Measurements from ENCODE around the gene ABCA1. TPM values are rescaled to one million over a fixed set of nuclear protein-coding genes. Genes with fewer than 3 reads are reported as not detected.

Gene ABCA1
- total and polyA plus RNA-seq, 2 of the 4 experiments (the other 2 are of a cell fraction): 5.8 to 52.2 TPM

DNA sequence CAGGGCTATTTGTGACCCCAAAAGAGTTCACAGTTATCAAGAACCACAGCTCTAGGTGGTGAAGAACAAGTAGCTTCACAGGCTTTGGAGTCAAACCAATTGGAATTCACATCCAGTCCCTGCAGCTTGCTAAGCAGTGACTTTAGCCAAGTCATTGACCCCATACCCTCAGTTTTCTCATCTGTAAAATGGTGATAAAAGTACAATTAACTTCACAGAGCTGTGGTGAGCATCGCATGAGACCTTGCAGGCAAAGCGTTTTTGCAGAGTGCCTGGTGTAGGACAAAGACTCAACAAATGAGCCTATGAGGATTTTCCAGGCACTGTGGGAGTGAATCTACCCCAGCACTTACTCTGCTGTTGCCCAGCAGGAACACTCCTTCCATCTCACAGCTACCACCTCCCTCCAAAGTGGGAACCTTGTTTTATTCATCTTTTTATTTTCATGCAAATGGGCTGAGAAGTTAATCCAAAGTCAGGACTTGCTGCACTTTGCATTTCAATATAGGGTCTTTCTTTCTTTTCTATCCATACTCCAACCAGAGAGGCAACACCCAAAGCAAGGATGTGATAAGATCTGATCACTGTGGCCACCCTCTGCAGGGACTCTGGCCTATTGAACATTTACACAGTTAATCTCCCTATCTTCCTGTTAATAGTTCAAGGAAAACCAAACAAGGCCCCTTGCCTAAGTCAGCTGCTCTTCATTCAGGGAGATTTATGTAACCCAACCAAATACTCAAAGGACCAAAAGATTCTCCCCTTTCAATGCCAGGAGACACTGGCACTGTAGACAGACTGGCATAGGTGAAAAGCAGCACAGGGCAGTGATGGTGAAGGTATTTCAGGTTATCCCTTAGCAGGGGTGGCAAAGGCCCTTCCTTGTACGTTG, 41.9 kb downstream of the ABCA1 start:
- in situ Hi-C loops (cut with MboI; ENCODE audit: low sequenced_read_pairs): no loop called here
- TF ChIP-seq CHD1 (IDR thresholded peaks at IDR 0.05; ENCODE audit: low read depth, low read length) (no peak), ELK1 (IDR thresholded peaks at IDR 0.05; ENCODE audit: borderline replicate concordance, low read depth, low read length) (no peak), BHLHE40 (IDR thresholded peaks at IDR 0.05; ENCODE audit: low read depth, low read length) (no peak), CEBPB (IDR thresholded peaks at IDR 0.05; ENCODE audit: low read depth, low read length) (no peak), FOS (IDR thresholded peaks at IDR 0.05; ENCODE audit: low read depth, low read length) (no peak), MXI1 (IDR thresholded peaks at IDR 0.05; ENCODE audit: borderline replicate concordance, low read depth, low read length) (no peak), RFX5 (IDR thresholded peaks at IDR 0.05; ENCODE audit: low read depth, low read length) (no peak), POLR2A (IDR thresholded peaks at IDR 0.05; ENCODE audit: low read depth, low read length) (no peak), RCOR1 (IDR thresholded peaks at IDR 0.05; ENCODE audit: insufficient replicate concordance, low read length) (no peak), RAD21 (IDR thresholded peaks at IDR 0.05; ENCODE audit: low read length) (no peak), MAFK (IDR thresholded peaks at IDR 0.05; ENCODE audit: low read depth, low read length) (no peak), MAZ (IDR thresholded peaks at IDR 0.05; ENCODE audit: borderline replicate concordance, low read depth, low read length) (no peak), USF2 (IDR thresholded peaks at IDR 0.05; ENCODE audit: low read depth, low read length) (no peak), NFE2L2 (IDR thresholded peaks at IDR 0.05; ENCODE audit: low read depth, low read length) (no peak)
- TF ChIP-seq, protein P1, sequence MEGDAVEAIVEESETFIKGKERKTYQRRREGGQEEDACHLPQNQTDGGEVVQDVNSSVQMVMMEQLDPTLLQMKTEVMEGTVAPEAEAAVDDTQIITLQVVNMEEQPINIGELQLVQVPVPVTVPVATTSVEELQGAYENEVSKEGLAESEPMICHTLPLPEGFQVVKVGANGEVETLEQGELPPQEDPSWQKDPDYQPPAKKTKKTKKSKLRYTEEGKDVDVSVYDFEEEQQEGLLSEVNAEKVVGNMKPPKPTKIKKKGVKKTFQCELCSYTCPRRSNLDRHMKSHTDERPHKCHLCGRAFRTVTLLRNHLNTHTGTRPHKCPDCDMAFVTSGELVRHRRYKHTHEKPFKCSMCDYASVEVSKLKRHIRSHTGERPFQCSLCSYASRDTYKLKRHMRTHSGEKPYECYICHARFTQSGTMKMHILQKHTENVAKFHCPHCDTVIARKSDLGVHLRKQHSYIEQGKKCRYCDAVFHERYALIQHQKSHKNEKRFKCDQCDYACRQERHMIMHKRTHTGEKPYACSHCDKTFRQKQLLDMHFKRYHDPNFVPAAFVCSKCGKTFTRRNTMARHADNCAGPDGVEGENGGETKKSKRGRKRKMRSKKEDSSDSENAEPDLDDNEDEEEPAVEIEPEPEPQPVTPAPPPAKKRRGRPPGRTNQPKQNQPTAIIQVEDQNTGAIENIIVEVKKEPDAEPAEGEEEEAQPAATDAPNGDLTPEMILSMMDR (conservative IDR thresholded peaks at IDR 0.05; ENCODE audit: low read depth, low read length): no peak

More for the DNA sequence above, 41.9 kb downstream of the ABCA1 start:
- Histone ChIP-seq H3K27me3 (ENCODE audit: control insufficient read depth, insufficient read depth, low read length) (no peaks in the 10 kb centered on the region), H3K9ac (ENCODE audit: low read depth, low read length) (no peak overlapping the region), H4K20me1 (ENCODE audit: insufficient read depth, low read length) (peaks cover 16% of the 10 kb centered on the region; the same call in 1 of the 2 replicates), H3K18ac (ENCODE audit: low read depth, low read length) (no peak overlapping the region), H2AK9ac (replicated peaks; ENCODE audit: low read depth, low read length, poor library complexity) (no peak overlapping the region), H2AFZ (replicated peaks; ENCODE audit: low read length, poor library complexity) (no peak overlapping the region), H3K9me1 (ENCODE audit: insufficient read depth, low read length) (peaks cover 13% of the 10 kb centered on the region; the same call in 1 of the 2 replicates), H3K4me3 (ENCODE audit: insufficient read depth, low read depth, low read length) (no peak overlapping the region), H4K5ac (ENCODE audit: low read depth, low read length) (no peak overlapping the region), H3K27ac (ENCODE audit: insufficient read depth, low read length) (no peak overlapping the region), H3K23ac (ENCODE audit: low read depth, low read length) (no peak overlapping the region), H3K79me1 (ENCODE audit: low read depth in 1 of 2, low read length in 2 of 2) (peaks cover 13 to 39% of the 10 kb centered on the region in 2 experiments), H3K36me3 (ENCODE audit: control insufficient read depth, insufficient read depth, low read length) (peaks cover 66% of the 10 kb centered on the region), H3K4me2 (ENCODE audit: low read depth, low read length) (no peak overlapping the region), H4K91ac (ENCODE audit: insufficient read depth, low read depth, low read length) (no peak overlapping the region), H4K8ac (ENCODE audit: low read depth in 2 of 2, low read length in 2 of 2) (no peak overlapping the region), H2AK5ac (ENCODE audit: low read depth, low read length) (no peak overlapping the region), H2BK120ac (ENCODE audit: low read depth, low read length) (no peak overlapping the region), H3K9me3 (ENCODE audit: control insufficient read depth, insufficient read depth, low read length) (no peaks in the 10 kb centered on the region), H2BK5ac (ENCODE audit: low read depth, low read length, poor library complexity, severe bottlenecking) (no peak overlapping the region), H3K14ac (replicated peaks; ENCODE audit: low read depth, low read length) (no peak overlapping the region), H3K4me1 (ENCODE audit: control insufficient read depth, insufficient read depth, low read length) (no peaks in the 10 kb centered on the region), H2BK20ac (ENCODE audit: low read depth, low read length) (no peak overlapping the region), H2BK15ac (ENCODE audit: low read depth, low read length) (no peak overlapping the region), H3K56ac (ENCODE audit: extremely low read depth, insufficient read depth, low read length) (no peak overlapping the region), H3K4ac (ENCODE audit: low read depth, low read length) (no peak overlapping the region)
- dilution Hi-C loops (cut with HindIII; ENCODE audit: low sequenced_read_pairs, unreplicated experiment) (no loop called here), intact Hi-C loops (cut with micrococcal nuclease) (no loop called here)
- WGBS, 2 experiments (ENCODE audit: extremely low coverage in 2 of 2, insufficient read length in 1 of 2): no CpG with 5 or more reads among the region's 3 CpGs
- POLR2A ChIA-PET (ENCODE audit: unreplicated experiment): no interaction called here
- CTCF ChIA-PET: no interaction called here
- no peak for DNase-seq
- ATAC-seq (ENCODE audit: low read depth): no peak
- BruUV-seq (replicated peaks): no TSS peak
